ENCODE data around the gene SYT15. TPM values are rescaled to one million over a fixed set of nuclear protein-coding genes. Genes with fewer than 3 reads are reported as not detected.

SYT15 gene
- total and polyA plus RNA-seq, 10 of the 15 experiments (the other 5 are each of a cell fraction or from before 2014, with no cell fraction given): 0.03 to 0.67 (median 0.15) TPM

- TF ChIP-seq SPI1 (IDR thresholded peaks at IDR 0.05; ENCODE audit: borderline replicate concordance, insufficient read depth, low read depth, low read length): no peak
- no peak for TF ChIP-seq FOXM1 (IDR thresholded peaks at IDR 0.05; ENCODE audit: low read depth, low read length)
- no peak for TF ChIP-seq GATAD2B (conservative IDR thresholded peaks at IDR 0.05; ENCODE audit: low read depth)
- no peak for TF ChIP-seq RBBP5 (conservative IDR thresholded peaks at IDR 0.05)
- no peak for TF ChIP-seq RFX5 (IDR thresholded peaks at IDR 0.05; ENCODE audit: low read depth, low read length)
- no peak for TF ChIP-seq TARDBP (IDR thresholded peaks at IDR 0.05; ENCODE audit: borderline replicate concordance)
- no peak for TF ChIP-seq RCOR1 (conservative IDR thresholded peaks at IDR 0.05; ENCODE audit: low read depth, low read length)
- TF ChIP-seq DPF2 (IDR thresholded peaks at IDR 0.05): no peak
- TF ChIP-seq EGR1 (IDR thresholded peaks at IDR 0.05; ENCODE audit: borderline replicate concordance in 1 of 2, low read depth in 2 of 2, low read length in 2 of 2): no peak
- TF ChIP-seq NR2C2 (IDR thresholded peaks at IDR 0.05; ENCODE audit: borderline replicate concordance, control insufficient read depth, insufficient read length, low read depth): no peak
- no peak for TF ChIP-seq EP300 (IDR thresholded peaks at IDR 0.05; ENCODE audit: borderline replicate concordance in 1 of 2, control insufficient read depth in 1 of 2, low read depth in 2 of 2, low read length in 2 of 2)
- no peak for TF ChIP-seq HDAC6 (IDR thresholded peaks at IDR 0.05; ENCODE audit: unreplicated experiment)
- no peak for TF ChIP-seq NFYA (IDR thresholded peaks at IDR 0.05; ENCODE audit: borderline replicate concordance, low read depth, low read length)
- no peak for TF ChIP-seq ZNF207 (IDR thresholded peaks at IDR 0.05; ENCODE audit: borderline replicate concordance)
- no peak for TF ChIP-seq IKZF1 (conservative IDR thresholded peaks at IDR 0.05)
- Histone ChIP-seq H3K9ac (ENCODE audit: control insufficient read depth, insufficient read depth, low read length) (no peak overlapping the region), H3K27ac (ENCODE audit: control insufficient read depth, insufficient read depth) (no peak overlapping the region), H3K36me3 (ENCODE audit: control insufficient read depth in 2 of 2, insufficient read depth in 2 of 2, low read length in 1 of 2) (no peaks in the 10 kb centered on the region), H4K20me1 (ENCODE audit: control insufficient read depth, insufficient read depth) (peaks cover 3% of the 10 kb centered on the region; the same call in 1 of the 2 replicates), H3K27me3 (replicated peaks in 1 of 2; ENCODE audit: control insufficient read depth in 2 of 2, insufficient read depth in 2 of 2, low read length in 1 of 2) (peaks cover 2 to 3% of the 10 kb centered on the region in 2 experiments; a peak in 3 of 4 replicates), H3K79me2 (ENCODE audit: control insufficient read depth, insufficient read depth, low read length) (no peaks in the 10 kb centered on the region), H3K4me1 (ENCODE audit: control insufficient read depth, insufficient read depth, low read length) (no peaks in the 10 kb centered on the region), H3K4me3 (no peak overlapping the region), H3K4me2 (ENCODE audit: control insufficient read depth, insufficient read depth) (no peak overlapping the region), H2AFZ (ENCODE audit: control insufficient read depth, low read depth, low read length) (no peak overlapping the region), H3K9me3 (replicated peaks; ENCODE audit: control insufficient read depth, insufficient read depth, low read length) (no peaks in the 10 kb centered on the region)
- in situ Hi-C loops (cut with MboI) (no loop called here), intact Hi-C loops (cut with micrococcal nuclease; ENCODE audit: unreplicated experiment) (no loop called here)
- no TSS peak for BruUV-seq (replicated peaks)
- ChIA-PET SMC1A (ENCODE audit: uncharacterized antibody, unreplicated experiment) (no interaction called here), POLR2A (no interaction called here), CTCF (no interaction called here), RAD21 (ENCODE audit: unreplicated experiment) (interaction anchor here (0.7 kb wide), 1 partner anchor 496 kb away, joined by 3 read pairs; no protein-coding TSS in a partner anchor)
- FAIRE-seq (no peak), ATAC-seq (no peak), DNase-seq (ENCODE audit: low read depth, low spot score) (no peak)
- WGBS (ENCODE audit: insufficient coverage, insufficient replicate concordance, low lambda C conversion rate, missing lambda C conversion rate): 22% methylated on average over 20 of the region's 20 CpGs
Measured at GRCh38 chr10:46550076-46550790, 28.7 kb upstream of the SYT15 start.
